DOHH2 (cell line): ENCODE results near the gene UBE2V1.

Source experiments
- H3F3A ChIP-seq: fragments of 200-600 bp; sonication (generic), shearing (Covaris generic); 2 replicates; pipeline ENCODE4 v1.6.0; 2016; ENCODE audit warnings: antibody characterized with exemption, mild to moderate bottlenecking; ENCODE audit not compliant: control insufficient read depth, insufficient read depth
- H3K27ac ChIP-seq: fragments of 200-600 bp; sonication (generic); 2 replicates; pipeline ENCODE4 v1.5.1; 2014; ENCODE audit warnings: low read depth, mild to moderate bottlenecking, low read length, moderate library complexity
- H3K27me3 ChIP-seq: fragments of 200-600 bp; sonication (generic); 2 replicates; pipeline ENCODE4 v1.6.1; 2014; ENCODE audit warnings: mild to moderate bottlenecking, low read length, mixed read lengths; ENCODE audit not compliant: control insufficient read depth
- H3K36me3 ChIP-seq: fragments of 200-600 bp; sonication (generic); 2 replicates; pipeline ENCODE4 v1.6.1; 2014; ENCODE audit warnings: mild to moderate bottlenecking, low read length, moderate library complexity, mixed read lengths; ENCODE audit not compliant: control insufficient read depth
- H3K4me1 ChIP-seq: fragments of 200-600 bp; sonication (generic); 2 replicates; pipeline ENCODE4 v1.6.1; 2014; ENCODE audit warnings: mild to moderate bottlenecking, low read length, mixed read lengths; ENCODE audit not compliant: control insufficient read depth
- H3K4me2 ChIP-seq: fragments of 200-600 bp; sonication (generic); 2 replicates; pipeline ENCODE4 v1.6.0; 2014; ENCODE audit warnings: mild to moderate bottlenecking, low read length, moderate library complexity
- H3K4me3 ChIP-seq: fragments of 200-600 bp; sonication (generic); 2 replicates; pipeline ENCODE4 v1.5.1; 2014; ENCODE audit warnings: mild to moderate bottlenecking, low read length, mixed read lengths
- H3K79me2 ChIP-seq: fragments of 200-600 bp; sonication (generic); 2 replicates; pipeline ENCODE4 v1.6.1; 2014; ENCODE audit warnings: mild to moderate bottlenecking, low read length, mixed read lengths; ENCODE audit not compliant: control insufficient read depth
- H3K9me2 ChIP-seq: fragments of 200-600 bp; sonication (generic); replicated peaks from 2 replicates; pipeline ENCODE4 v1.6.1; 2014; ENCODE audit warnings: mild to moderate bottlenecking, low read length, mixed read lengths; ENCODE audit not compliant: control insufficient read depth
- H3K9me3 ChIP-seq: fragments of 200-600 bp; sonication (generic); 2 replicates; pipeline ENCODE4 v1.6.1; 2014; ENCODE audit warnings: antibody characterized with exemption, low read length, mixed read lengths; ENCODE audit not compliant: control insufficient read depth, insufficient read depth
- H4K20me1 ChIP-seq: fragments of 200-600 bp; sonication (generic); 2 replicates; pipeline ENCODE4 v1.6.0; 2014; ENCODE audit warnings: low read depth, mild to moderate bottlenecking, antibody characterized with exemption, low read length, moderate library complexity; ENCODE audit not compliant: control insufficient read depth, insufficient read depth
- EZH2phosphoT487 ChIP-seq: fragments of 200-600 bp; sonication (generic); IDR thresholded peaks from 2 replicates; pipeline ENCODE4 v1.6.1; 2017; ENCODE audit warnings: borderline replicate concordance, mild to moderate bottlenecking, antibody characterized with exemption, low read length, moderate library complexity, mixed read lengths
- TF ChIP-seq, protein P1 (sequence below): fragments of 200-600 bp; sonication (generic); IDR thresholded peaks from one replicate; pipeline ENCODE4 v1.5.1; 2014; ENCODE audit warnings: antibody characterized with exemption, mild to moderate bottlenecking, low read depth, low read length; ENCODE audit not compliant: poor library complexity, severe bottlenecking

UBE2V1 gene

DNA sequence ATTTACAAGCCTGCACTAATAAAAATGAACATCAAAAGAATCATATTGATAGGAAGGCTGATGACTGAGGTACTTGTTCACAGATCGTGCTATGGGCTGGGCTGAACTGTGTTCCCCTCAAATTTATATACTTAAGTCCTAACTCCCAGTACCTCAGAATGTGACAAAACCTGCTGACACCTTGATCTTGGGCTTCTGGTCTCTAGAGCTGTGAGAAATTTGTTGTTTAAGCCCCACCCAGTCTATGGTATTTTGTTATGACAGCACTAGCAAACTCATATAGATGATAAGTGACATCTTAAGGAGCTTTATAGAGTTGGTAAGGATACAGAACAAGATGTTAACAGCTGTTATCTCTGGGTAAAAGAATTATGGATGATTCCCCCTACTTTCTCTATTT lies 13.8 kb downstream of the UBE2V1 start:
- Histone ChIP-seq H3K4me2 (no peak overlapping the region), H3K9me2 (no peaks in the 10 kb centered on the region), H3K27me3 (no peaks in the 10 kb centered on the region), H3F3A (peaks cover 2% of the 10 kb centered on the region; the same call in 1 of the 2 replicates), H3K36me3 (peaks cover 67% of the 10 kb centered on the region), H3K9me3 (no peaks in the 10 kb centered on the region), H4K20me1 (peaks cover 18% of the 10 kb centered on the region), H3K79me2 (peaks cover 97% of the 10 kb centered on the region), H3K27ac (no peak overlapping the region), H3K4me3 (no peak overlapping the region), H3K4me1 (peaks cover 31% of the 10 kb centered on the region)
- no peak for TF ChIP-seq EZH2phosphoT487
- TF ChIP-seq, protein P1, sequence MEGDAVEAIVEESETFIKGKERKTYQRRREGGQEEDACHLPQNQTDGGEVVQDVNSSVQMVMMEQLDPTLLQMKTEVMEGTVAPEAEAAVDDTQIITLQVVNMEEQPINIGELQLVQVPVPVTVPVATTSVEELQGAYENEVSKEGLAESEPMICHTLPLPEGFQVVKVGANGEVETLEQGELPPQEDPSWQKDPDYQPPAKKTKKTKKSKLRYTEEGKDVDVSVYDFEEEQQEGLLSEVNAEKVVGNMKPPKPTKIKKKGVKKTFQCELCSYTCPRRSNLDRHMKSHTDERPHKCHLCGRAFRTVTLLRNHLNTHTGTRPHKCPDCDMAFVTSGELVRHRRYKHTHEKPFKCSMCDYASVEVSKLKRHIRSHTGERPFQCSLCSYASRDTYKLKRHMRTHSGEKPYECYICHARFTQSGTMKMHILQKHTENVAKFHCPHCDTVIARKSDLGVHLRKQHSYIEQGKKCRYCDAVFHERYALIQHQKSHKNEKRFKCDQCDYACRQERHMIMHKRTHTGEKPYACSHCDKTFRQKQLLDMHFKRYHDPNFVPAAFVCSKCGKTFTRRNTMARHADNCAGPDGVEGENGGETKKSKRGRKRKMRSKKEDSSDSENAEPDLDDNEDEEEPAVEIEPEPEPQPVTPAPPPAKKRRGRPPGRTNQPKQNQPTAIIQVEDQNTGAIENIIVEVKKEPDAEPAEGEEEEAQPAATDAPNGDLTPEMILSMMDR: no peak

DNA sequence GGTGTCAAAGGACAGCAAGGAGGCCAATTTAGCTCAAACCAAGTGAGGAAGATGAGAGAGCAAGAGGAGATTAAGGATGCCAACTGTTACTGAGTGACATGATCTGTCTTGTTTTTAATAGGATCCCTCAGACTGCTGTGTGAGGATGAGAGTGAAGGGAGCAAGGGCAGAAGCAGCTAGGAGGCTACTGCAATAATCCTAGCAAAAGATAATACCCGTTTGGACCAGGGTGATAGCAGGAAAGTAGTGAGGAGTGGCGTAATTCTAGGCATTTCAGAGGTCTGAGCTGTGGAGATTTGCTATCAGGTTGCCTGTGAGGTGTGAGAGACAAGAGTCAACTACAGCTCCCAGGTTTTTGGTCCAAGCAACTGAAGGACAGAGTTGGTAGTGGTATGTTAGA lies 14.7 kb downstream of the UBE2V1 start:
- Histone ChIP-seq H3K36me3 (peaks cover 70% of the 10 kb centered on the region), H4K20me1 (peaks cover 18% of the 10 kb centered on the region), H3K9me2 (no peaks in the 10 kb centered on the region), H3K79me2 (peaks cover 91% of the 10 kb centered on the region), H3K4me3 (no peak overlapping the region), H3F3A (peaks cover 2% of the 10 kb centered on the region; the same call in 1 of the 2 replicates), H3K9me3 (no peaks in the 10 kb centered on the region), H3K27ac (no peak overlapping the region), H3K27me3 (no peaks in the 10 kb centered on the region), H3K4me2 (no peak overlapping the region), H3K4me1 (peaks cover 31% of the 10 kb centered on the region)
- no peak for TF ChIP-seq EZH2phosphoT487
- TF ChIP-seq, protein P1: no peak

DNA sequence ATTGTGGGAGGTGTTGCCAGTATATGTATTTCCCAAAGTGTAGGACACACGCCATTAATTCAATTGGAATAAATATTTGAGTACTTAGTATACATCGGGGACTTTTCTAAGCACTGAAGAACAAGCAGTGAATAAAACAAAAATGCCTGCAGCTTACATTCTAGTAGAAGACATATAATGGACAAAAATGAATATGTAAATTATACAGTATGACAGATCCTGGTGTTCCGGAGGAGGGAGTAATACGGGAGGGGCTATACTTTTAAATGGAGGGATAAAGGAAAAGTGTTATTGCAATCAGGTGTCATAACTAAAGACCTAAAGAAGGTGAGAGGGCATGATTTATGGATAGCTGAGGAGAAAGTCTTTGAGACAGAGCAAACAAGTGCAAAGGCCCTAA lies 15.1 kb downstream of the UBE2V1 start:
- Histone ChIP-seq H3K4me1 (peaks cover 27% of the 10 kb centered on the region), H4K20me1 (peaks cover 15% of the 10 kb centered on the region), H3K27ac (no peak overlapping the region), H3K27me3 (no peaks in the 10 kb centered on the region), H3K36me3 (peaks cover 71% of the 10 kb centered on the region), H3K79me2 (peaks cover 91% of the 10 kb centered on the region), H3F3A (peaks cover 2% of the 10 kb centered on the region; the same call in 1 of the 2 replicates), H3K9me2 (no peaks in the 10 kb centered on the region), H3K4me2 (no peak overlapping the region), H3K9me3 (no peaks in the 10 kb centered on the region), H3K4me3 (no peak overlapping the region)
- no peak for TF ChIP-seq EZH2phosphoT487
- TF ChIP-seq, protein P1: no peak
